Measurements from ENCODE around the gene DIRAS2.
"Not testable (repeated sequence)": the region's sequence is repeated elsewhere in the genome, so short reads cannot be mapped to it uniquely, and the experiment has no call there.

DNA sequence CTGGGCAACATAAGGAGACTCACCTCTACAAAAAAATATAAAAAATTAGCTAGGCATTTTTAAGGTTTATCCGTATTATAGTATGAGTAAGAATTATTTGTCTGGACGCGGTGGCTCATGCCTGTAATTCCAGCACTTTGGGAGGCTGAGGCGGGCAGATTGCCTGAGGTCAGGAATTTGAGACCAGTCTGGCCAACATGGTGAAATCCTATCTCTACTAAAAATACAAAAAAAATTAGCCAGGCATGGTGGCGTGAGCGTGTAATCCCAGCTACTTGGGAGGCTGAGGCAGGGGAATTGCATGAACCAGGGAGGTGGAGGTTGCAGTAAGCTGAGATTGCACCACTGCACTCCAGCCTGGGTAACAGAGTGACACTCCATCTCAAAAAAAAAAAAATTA, 14.3 kb upstream of the DIRAS2 start:
- TF ChIP-seq, protein P1, sequence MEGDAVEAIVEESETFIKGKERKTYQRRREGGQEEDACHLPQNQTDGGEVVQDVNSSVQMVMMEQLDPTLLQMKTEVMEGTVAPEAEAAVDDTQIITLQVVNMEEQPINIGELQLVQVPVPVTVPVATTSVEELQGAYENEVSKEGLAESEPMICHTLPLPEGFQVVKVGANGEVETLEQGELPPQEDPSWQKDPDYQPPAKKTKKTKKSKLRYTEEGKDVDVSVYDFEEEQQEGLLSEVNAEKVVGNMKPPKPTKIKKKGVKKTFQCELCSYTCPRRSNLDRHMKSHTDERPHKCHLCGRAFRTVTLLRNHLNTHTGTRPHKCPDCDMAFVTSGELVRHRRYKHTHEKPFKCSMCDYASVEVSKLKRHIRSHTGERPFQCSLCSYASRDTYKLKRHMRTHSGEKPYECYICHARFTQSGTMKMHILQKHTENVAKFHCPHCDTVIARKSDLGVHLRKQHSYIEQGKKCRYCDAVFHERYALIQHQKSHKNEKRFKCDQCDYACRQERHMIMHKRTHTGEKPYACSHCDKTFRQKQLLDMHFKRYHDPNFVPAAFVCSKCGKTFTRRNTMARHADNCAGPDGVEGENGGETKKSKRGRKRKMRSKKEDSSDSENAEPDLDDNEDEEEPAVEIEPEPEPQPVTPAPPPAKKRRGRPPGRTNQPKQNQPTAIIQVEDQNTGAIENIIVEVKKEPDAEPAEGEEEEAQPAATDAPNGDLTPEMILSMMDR (IDR thresholded peaks at IDR 0.05): not testable (repeated sequence)
- not testable (repeated sequence) for TF ChIP-seq POLR2A, POLR2AphosphoS5 (IDR thresholded peaks at IDR 0.05)

Data from stomach (tissue), 4 donors.